HG02970 (cell line): ENCODE data around the gene GSTCD.

Experiments used
- ATAC-seq: cut with Tn5 transposase; IDR thresholded peaks from one replicate; pipeline ENCODE4 v1.9.1; 2021; ENCODE audit warnings: mild to moderate bottlenecking, moderate library complexity, moderate number of reproducible peaks; ENCODE audit not compliant: unreplicated experiment, low FRiP score

GSTCD gene

DNA sequence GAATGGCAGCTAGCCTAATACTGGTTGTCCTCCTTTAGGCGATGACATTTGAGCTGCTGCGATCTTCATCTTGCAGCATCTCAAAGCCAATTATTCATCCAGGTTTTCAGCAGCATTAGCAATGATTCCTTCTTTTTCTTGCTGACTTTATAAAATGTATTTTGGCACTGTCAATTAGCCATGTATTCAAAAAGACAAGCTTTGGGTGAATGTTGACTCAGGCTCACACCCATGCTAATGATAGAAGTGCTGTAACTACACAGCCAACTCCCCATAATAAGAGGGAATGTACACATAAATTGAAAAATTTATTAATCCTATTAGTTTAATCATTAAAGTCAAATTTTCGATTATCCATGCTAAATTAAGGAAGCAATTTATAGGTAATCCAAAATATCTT, 162.4 kb downstream of the GSTCD start:
- ATAC-seq: no peak

GRCh38 chr4:105871997-105872396, 163.4 kb downstream of the GSTCD start:
- ATAC-seq: no peak

DNA sequence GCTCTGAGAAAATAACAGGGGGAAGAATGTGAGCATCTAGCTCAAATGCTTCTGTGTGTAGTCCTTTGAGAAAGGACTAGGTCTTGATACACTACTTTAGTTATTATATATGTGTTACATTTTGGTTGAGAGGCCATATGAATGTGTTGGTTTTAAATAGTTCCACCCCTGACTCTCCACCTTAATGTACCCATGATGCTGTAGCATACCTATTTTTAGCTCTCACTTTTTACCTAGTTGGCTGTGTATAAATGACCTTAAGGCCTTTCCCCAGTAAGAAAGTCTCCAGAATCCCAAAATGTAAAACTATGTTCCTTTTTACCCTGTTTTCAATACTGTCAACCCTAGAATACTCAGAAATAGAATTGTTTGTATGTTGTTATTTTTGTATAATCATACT, 166.6 kb downstream of the GSTCD start:
- ATAC-seq: no peak

DNA sequence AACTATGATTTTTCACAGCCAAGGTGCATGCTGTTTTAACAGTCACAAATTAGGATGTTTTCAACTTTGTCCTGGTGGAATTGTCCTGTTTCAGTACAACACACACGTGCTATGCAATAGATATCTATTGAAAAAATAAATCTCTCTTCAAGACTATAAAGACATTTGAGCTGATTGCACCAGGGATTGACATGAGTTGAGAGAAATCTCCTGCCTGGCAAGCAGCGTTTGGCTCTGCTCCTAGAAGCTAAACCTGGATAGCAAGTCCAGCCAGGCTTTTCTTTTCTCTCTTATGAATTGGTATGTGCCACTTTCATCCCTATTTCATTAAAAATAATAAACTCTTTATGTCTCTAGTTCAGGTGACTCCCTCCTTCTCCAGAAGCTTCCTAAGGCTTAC, 170.1 kb downstream of the GSTCD start:
- no peak for ATAC-seq

- no peak for ATAC-seq
Observed at GRCh38 chr4:105887508-105887907, 178.9 kb downstream of the GSTCD start.

DNA sequence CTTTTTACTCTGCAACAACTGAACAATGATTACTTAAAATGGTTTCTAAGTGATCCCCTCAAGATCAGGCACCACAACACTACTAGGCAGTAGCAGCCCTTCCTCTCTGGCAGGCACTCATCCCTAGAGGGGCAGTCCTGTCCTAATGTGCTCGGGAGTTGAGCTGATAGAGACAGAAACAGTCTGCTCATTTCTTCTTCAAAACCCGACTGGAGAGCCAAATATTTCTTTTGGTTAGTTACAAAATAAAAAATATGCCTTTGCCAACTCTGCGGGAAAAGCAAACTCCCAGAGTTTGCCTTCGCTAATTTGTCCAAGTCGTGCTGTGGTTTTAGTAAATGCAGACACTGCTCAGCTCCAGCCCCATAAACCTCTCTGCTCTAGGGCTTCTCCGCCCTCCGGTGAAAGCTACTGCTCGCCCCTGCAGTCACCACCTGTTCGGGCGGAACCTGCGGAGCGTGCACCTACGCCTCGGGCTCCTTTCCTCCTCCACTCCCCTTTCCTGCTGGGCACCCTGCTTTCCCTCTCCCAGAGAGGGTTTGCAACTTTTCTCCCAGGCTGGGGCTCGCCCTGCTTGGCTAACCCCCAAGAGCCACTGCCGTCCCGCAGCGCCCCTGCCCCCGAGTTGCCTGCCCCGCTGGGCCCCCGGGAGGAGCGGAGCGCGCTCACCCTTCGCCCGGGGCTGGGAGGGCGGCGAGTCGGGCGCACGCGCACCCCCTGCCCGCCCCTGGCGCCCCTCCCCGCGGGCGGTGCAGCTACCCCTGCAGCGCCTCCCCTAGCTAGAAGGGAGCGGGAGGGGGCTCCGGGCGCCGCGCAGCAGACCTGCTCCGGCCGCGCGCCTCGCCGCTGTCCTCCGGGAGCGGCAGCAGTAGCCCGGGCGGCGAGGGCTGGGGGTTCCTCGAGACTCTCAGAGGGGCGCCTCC, 186.3 kb downstream of the GSTCD start, which contains the start of gene NPNT:
Gene NPNT, plus strand, starts transcription at position 812 of the 923 bp plus-strand sequence. CDS start 182 bp downstream, outside the sequence.
- ATAC-seq: no peak

DNA sequence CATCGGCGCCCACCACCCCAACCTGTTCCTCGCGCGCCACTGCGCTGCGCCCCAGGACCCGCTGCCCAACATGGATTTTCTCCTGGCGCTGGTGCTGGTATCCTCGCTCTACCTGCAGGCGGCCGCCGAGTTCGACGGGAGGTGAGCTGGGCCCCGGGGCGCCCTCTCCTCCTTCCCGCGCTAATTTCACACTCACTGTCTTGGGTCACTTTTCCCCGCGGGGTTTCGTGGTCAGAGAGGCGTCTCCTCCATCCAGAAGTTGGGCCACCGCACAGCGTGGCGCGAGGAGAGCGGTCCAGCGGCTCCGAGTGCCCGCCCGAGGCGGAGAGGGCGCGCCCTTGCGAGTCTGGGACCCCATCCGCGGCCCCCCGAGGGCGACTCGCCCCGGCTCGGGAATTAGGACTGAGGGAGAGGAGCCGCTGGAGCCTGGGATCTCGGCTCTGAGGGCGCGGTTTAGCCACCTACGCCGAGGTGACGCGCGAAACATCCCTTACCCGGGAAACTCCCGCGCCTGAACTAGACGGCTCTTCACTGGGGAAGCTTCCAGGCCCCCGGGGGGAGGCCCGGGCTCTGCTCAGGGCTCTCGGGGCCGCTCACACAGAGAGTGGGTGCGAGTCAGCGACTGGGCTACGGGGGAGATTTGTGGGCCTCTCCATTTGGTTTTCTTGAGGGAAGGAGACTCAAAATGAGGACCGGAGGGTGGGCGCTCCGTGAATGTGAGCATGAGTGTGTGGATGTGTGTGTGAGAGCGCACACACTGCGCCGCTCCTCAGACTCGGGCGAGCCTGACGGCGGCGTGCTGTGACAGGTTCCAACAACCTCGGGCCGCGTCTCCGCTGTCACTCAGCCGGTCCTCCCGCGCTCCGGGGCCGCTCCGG, 187.2 kb downstream of the GSTCD start:
- no peak for ATAC-seq

GRCh38 chr4:105896461-105896942, 187.9 kb downstream of the GSTCD start:
- no peak for ATAC-seq
